Neural crest cell (in vitro differentiated cells): Measurements from ENCODE around the gene TBC1D10A. TPM values are rescaled to one million over a fixed set of nuclear protein-coding genes. Genes with fewer than 3 reads are reported as not detected.

Experiments
- DNase-seq: peaks from one replicate; pipeline ENCODE4 v3.0.0; 2021; ENCODE audit warnings: low read depth, mixed read lengths, low spot score
- H3K27ac Mint-ChIP-seq: one replicate; pipeline ENCODE4 v1.8.0; 2021; ENCODE audit warnings: mild to moderate bottlenecking, mixed read lengths; ENCODE audit not compliant: unreplicated experiment
- H3K27me3 Mint-ChIP-seq: 2 replicates; pipeline ENCODE4 v1.8.0; 2021; ENCODE audit warnings: low read depth, mild to moderate bottlenecking, mixed read lengths
- H3K36me3 Mint-ChIP-seq: 2 replicates; pipeline ENCODE4 v1.8.0; 2021; ENCODE audit warnings: low read depth, mild to moderate bottlenecking, mixed read lengths
- H3K4me1 Mint-ChIP-seq: 2 replicates; pipeline ENCODE4 v1.8.0; 2021; ENCODE audit warnings: mixed read lengths
- H3K4me3 Mint-ChIP-seq: one replicate; pipeline ENCODE4 v1.8.0; 2021; ENCODE audit warnings: mild to moderate bottlenecking, mixed read lengths
- H3K9me3 Mint-ChIP-seq: 2 replicates; pipeline ENCODE4 v1.8.0; 2021; ENCODE audit warnings: mixed read lengths
- CTCF ChIP-seq: fragments of 200-600 bp; sonication (generic); conservative IDR thresholded peaks from 2 replicates; pipeline ENCODE4 v1.5.0; 2021; ENCODE audit warnings: antibody characterized with exemption, mild to moderate bottlenecking
- total RNA-seq: library from RNA; stranded (reverse); gene quantifications from 2 replicates; pipeline ENCODE4 v1.2.1, GENCODE V29; 2021

TBC1D10A gene
- total RNA-seq, 1 donor from 2014 or later = 8.5 TPM

- no peak overlapping the region for H3K4me3 Mint-ChIP-seq
- DNase-seq = no peak
- H3K27me3 Mint-ChIP-seq = no peaks in the 10 kb centered on the region
- H3K27ac Mint-ChIP-seq = no peak overlapping the region
- peaks cover 10% of the 10 kb centered on the region for H3K36me3 Mint-ChIP-seq
- no peaks in the 10 kb centered on the region for H3K9me3 Mint-ChIP-seq
- peaks cover 16% of the 10 kb centered on the region for H3K4me1 Mint-ChIP-seq
- TF ChIP-seq CTCF = no peak
These were observed 5.8 kb upstream of the TBC1D10A start for GRCh38 chr22:30332551-30332950.

- Mint-ChIP-seq H3K36me3 (peaks cover 6% of the 10 kb centered on the region), H3K4me3 (peak overlapping the region; percentile 87), H3K9me3 (no peaks in the 10 kb centered on the region), H3K27me3 (no peaks in the 10 kb centered on the region), H3K27ac (no peak overlapping the region), H3K4me1 (peaks cover 35% of the 10 kb centered on the region)
- no peak for TF ChIP-seq CTCF
- no peak for DNase-seq
These were observed 1.8 kb upstream of the TBC1D10A start for GRCh38 chr22:30328466-30329049.

GRCh38 chr22:30327864-30328345 lies 1.2 kb upstream of the TBC1D10A start:
- Mint-ChIP-seq H3K27me3 (no peaks in the 10 kb centered on the region), H3K4me1 (peaks cover 32% of the 10 kb centered on the region), H3K27ac (no peak overlapping the region), H3K36me3 (peaks cover 6% of the 10 kb centered on the region), H3K4me3 (peak overlapping the region; percentile 87), H3K9me3 (no peaks in the 10 kb centered on the region)
- peak; percentile 49 for TF ChIP-seq CTCF
- no peak for DNase-seq

- TF ChIP-seq CTCF = no peak
- no peaks in the 10 kb centered on the region for H3K9me3 Mint-ChIP-seq
- H3K36me3 Mint-ChIP-seq = peaks cover 4% of the 10 kb centered on the region
- H3K4me3 Mint-ChIP-seq = peak overlapping the region; percentile 89
- DNase-seq = no peak
- no peaks in the 10 kb centered on the region for H3K27me3 Mint-ChIP-seq
- H3K27ac Mint-ChIP-seq = no peak overlapping the region
- H3K4me1 Mint-ChIP-seq = peaks cover 23% of the 10 kb centered on the region
These were observed 461 bp downstream of the TBC1D10A start for GRCh38 chr22:30326255-30326705.

GRCh38 chr22:30325724-30326254 lies 952 bp downstream of the TBC1D10A start:
- peaks cover 23% of the 10 kb centered on the region for H3K4me1 Mint-ChIP-seq
- H3K36me3 Mint-ChIP-seq = peaks cover 4% of the 10 kb centered on the region
- H3K4me3 Mint-ChIP-seq = peak overlapping the region; percentile 89
- no peak overlapping the region for H3K27ac Mint-ChIP-seq
- H3K27me3 Mint-ChIP-seq = no peaks in the 10 kb centered on the region
- TF ChIP-seq CTCF = no peak
- no peaks in the 10 kb centered on the region for H3K9me3 Mint-ChIP-seq
- DNase-seq = no peak
